NCI-H69 (cell line): ENCODE measurements around the gene IL34.

Experiments
- DNase-seq: peaks from one replicate; lab custom pipeline; 2025; lab: John Stamatoyannopoulos, UW

Gene IL34

DNA sequence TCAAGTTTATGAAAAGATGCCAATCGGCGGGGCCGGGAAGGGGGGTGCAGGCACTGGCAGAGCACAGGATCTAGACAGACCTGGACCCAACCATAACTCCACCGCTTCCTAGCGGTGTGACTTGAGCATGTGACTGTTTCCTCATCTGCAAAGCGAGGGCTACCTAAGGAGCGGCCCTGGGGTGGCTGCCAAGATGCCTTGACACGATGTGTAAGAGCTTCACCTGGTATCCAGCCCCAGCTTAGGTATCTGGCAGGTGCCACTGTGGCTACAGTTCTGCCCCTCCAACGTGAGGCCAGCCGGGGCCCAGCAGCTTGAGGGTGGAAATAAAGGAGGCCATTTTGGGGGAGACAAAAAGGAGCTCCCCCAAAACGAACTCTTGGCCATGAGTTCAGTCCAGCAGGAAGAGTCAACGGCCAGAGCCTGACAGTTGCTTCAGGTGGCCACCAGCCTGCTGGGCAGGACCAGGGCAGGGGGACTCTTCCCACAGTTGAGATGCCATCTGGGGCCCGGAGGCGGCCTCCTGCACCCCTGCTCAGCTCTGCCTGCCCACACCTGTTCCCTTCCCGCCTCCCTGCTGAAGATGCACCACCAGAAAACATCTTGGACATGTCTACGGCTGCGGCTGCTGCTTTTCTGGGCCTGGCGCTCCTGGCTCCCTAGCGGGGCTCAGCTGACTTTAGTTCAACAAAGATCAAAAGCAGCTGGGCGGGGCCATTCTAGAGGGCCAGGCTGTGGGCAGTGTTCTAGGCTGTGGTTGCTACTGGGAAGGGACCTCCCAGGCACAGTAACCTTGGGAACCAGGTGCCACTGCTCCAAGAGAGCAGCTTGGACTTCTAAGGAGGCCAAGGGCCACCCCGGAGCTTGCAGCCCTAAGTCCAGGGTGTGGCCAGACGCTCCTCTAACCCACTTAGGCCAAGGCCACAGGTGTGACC is 42.9 kb downstream of the IL34 start:
- DNase-seq, result no peak

DNA sequence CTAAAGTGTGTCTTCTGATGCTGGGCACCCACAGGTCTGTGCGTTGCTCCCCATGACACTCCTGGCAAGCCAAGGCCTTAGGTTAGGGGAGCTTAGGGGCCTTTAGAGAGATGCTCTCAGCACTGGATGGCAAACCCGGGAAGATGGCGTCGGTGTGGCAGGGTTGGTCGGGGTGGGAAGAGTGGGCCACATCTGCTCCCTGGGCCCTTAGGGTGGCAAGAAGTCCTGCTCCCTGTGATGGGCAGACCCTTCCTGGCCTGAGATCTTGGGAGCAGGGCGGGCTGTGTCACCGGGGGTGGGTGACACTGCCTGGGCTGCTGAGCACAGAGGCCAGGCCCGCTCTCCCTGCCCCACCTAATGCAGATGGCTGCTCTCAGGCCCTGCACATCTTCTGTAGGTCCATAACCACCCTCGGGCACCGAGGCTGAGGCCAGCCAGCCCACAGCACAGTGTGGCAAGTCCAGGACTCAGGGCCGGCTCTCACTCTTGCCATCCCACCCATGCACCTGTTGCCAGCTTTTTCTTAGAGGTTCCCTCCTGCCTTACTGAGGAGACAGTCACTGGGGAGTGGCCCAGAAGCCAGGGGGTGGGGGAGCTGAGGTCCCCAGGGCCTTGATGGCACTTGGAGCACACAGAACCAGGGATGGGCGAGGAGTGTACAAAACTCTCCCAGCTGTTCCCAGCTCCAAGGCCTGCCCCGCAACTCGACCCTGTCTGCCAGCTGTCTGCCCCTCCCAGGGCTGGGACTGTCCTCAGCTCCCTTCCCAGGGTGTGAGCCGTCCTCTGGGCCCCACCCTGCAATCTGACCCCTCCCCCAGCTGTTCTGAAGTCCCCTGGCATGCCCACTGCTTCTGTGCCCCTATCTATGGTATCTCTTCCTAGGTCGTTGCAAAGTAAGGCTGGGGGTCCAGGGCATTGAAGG is 43.9 kb downstream of the IL34 start:
- DNase-seq, result no peak

DNA sequence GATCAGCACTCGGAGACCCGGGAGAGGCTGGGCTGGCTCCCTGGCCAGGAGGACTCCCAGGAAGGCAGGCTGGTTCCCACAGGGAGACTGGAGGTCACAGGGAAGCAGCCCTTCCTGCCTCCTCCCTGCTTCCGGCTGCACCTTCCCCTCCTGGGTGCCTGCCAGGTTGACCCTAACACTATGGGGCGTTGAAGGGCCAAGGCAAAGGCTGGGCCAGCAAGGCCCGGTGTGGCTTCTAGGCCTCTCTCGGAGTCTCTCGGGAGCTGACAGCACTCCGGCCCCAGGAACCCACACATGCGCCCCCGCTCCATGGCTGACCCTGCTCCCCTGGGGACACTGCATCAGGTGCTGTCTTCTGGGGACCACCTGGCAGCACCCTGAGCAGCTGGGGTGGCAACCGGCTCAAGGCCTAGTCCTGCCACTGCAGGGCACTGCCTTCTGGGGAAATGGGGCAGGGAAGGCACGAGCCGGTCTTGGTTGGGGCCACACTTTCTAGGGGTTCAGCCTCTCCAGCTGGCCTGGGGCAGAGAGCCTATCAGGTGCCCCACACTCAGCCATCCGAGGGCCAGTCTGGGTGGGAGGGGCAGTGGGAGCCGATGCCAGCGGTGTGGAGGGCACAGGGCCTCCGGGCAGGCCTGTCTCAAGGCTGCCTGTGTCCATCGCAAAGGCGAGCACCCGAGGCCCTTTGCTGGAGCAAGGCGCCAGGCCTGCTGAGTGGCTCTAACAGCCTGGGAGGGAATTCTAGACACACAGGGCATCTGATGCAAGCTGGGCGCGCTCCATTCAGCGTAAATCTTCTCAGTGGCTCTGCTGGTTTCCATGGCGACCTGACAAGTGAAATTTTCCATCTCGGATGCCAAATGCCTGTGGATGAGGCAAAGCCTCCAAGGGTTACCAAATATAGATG is 45.1 kb downstream of the IL34 start:
- no peak for DNase-seq

DNA sequence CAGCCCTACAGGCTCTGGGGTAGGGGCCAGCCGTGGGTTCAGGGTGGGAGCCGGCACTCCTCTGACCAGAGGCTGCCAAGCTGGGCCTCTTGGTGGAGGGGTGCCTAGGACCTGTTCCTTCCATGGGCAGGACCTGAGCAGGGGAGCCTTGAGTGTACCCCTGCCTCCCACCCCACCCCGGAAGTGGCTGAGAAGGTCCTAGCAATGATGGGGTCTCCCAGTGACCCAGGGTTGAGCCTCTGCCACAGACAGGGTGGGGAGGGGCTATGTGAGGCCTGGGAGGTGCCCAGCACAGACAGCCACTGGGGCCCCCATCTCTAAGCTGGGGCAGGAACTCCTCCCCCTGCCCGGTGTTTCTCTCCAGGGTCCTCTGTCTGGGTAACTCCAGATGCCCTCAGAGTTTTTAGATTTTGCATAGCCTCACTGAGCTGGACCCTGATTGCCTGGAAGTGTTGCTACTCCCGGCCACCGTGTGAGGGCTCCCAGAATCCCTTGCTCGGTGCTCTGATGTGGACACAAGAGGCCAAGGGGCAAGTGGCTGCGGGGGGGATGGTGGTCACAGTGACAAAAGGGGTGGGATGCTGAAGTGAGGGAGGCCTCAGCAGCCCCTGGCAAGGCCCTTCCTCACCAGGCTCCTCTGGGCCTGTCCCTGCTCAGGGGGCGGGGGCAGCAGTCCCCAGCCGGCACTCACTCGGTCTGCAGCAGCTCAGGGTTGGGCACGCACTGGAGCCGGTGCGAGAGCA is 45.9 kb downstream of the IL34 start:
- DNase-seq, result no peak

DNA sequence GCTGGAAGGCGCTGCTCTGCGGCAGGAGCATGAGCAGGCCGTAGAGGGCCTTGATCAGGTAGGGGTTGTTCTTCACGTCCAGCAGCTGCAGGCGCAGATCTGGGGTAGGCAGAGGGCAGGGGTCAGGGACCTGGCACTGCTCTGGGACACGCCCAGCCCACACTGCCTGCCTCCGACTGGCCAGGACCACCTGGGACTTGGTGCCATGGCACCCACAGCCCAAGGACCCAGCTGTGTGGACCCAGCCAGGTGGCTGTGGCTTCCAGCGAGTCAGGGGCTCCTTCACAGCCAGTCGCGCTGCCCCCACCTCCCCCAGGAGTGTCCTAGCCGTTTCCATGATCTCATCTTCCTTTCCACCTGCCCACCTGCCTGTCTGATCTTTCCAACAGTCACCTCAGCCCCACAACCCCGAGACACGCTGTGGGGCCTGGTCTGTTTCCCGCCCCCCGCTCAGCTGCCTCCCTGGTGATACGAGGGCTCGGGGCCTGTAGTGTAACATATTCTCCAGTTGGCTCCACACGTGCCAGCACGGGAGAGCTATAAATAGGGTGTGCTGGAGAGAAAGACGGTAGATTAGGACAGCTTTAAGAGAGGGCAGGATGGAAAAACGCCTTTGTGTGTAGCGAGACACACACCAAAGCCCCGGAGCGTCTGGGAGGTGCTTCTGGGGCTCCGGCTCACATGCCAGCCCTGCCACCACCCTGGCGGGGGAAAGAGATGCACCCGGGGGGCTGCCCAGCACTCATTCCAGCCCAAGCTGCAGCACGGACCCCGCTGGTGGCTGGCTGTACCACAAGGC is 46.7 kb downstream of the IL34 start:
- no peak for DNase-seq

DNA sequence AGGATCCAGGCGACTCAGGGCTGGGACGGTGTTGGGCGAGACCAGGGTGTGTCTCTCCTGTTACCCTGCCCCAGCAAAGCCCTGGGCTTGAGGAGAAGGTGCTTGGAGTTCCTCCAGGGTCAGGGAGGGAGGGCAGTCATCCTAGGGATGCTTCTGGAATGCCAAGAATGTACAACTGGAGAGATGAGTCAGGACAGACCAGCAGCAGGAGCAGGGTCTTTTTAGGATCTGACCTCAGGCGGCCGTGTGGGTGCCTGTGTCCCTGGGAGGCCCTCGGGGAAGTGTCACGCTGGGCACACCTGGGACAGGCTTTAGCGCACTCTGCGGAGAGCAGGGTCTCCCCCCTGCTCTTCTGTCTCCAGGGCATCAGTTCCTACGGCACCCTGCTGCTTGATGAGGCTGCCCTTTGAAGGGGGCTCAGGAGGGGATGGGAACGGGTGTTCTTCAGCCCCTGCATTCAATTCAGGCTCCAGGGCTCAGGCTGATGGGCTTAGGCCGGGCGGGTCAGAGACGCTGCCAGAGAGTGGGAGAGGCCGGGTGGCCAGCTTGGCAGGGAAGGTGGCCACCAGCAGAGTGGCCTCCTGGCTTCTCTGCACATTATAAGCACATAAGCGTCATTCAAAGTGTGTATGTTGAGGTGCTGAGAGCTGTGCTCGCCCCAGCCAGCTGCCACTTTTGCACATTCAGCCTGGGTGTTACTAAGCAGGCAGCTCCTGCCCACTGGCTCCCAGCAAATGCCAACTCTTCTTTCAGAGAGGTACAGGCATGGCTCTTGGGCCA is 47.9 kb downstream of the IL34 start:
- no peak for DNase-seq

DNA sequence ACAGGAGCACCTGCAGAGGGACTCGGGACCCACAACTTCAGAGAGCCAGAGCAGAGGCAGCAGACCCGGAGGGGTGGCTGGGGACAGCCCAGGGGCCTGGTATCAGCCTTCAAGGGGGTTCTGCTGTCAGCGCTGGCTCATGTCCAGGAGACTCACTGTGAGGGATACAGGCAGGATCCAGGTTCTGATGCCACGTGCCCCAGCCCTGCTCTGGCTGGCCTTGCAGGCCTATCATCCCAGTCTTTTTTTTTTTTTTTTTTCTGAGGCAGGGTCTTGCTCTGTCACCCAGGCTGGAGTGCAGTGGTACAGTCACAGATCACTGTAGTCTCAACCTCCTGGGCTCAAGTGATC is 48.5 kb downstream of the IL34 start:
- no peak for DNase-seq

DNA sequence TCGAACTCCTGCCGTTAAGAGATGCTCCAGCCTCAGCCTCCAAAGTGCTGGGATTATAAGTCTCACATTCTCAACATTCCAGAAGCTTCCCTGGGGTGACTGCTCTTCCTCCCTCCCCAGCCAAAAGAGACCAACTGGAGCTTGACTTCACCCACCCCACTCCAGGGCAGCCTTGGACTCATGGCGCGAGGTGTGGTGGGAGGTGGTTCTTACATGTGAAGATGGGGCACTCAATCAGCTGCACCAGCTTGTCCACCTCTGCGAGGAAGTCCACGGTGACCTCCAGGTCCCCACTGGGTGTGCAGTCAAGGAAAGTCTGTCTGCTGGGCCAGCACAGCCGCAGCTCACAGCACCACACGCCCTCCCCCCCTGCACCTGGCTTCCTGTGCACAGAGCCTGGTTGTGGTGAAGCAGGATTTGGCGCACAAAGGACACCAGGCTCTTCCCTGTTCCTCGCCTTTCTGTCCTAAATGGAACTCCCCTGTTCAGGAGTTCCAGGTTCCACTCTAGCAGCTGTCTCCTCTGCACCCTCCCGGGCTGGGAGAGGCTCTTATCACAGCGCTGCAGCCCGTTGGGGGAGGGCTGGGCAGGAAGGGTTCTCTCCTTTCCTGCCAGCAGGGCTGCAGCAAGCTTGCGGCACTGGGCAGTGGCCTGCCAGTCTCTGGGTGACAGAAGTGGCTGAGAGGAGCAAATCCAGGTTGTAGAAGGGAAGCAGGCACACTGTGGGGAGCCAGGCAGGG is 49.1 kb downstream of the IL34 start:
- DNase-seq, result peak; percentile 42

DNA sequence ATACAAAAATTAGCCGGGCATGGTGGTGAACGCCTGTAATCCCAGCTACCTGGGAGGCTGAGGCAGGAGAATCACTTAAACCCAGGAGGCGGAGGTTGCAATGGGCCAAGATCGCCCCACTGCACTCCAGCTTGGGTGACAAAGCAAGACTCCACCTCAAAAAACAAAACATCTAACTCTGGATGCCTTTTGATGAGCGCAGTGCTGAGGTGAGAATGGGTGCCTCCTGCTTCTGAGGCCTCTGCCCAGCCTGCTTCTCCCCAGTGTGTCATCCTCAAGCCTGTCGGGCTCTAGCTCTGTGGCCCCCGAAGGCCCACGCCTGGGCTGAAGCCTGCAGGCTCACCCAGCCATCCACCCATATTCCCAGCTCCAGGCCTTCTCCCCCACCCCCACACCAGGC is 50.0 kb downstream of the IL34 start:
- DNase-seq, result no peak

DNA sequence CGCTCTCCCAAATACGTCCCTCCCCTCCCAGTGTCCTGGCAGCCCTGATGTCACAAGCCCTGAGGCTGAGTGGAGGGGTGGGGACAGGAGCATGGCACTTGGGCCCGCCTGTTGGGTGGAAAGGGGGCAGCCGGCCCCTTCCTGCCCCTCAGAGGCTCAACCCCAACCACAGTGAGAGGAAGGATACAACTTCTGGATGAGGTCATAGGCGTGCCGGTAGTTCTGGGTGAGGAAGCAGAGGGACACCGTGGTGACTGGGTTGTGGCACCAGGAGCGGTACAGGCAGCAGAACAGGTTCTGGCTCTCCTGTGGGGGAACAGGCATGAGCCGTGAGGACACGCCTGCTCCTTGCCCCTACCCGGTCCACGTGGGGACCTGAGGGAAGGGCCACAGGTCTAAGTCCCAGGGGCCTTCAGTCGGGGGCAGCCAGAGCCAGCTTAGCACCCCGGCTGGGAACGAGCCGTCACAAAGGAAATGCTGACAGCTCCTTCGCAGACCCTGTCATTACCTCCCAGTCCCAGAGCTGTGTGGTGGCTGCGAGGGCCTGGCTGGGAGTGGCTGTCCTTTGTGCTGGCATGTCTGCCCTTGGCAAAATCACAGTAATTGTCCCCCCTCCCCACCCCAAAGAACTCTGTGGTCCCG is 50.7 kb downstream of the IL34 start:
- peak; percentile 56 for DNase-seq

DNA sequence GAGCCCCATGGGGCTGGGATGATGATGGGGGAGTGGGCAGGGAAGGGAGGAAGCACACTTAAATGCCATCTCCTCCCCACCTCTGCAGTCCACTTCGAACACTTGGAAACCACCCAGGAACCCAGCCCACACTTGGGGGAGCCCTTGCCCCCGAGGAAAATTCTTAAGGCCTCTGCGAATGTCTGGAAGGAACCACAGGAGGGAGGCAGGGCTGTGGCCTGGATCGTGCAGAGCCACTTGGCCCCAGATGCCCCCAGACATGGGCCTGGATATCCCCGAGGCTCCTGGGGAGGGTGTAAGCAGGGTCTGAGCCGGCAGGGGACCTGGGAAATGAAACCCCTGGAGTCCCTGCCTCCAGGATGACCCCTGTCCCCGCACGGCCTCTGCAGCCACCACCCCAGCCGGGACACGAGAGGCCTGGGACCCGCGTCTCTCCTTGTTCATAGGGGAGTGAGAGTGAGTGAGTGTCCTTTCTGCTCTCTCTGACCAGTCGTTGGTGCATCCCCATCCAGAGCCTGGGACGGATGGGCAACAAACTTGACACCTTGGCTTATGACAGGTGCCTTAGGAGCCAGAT is 51.3 kb downstream of the IL34 start:
- DNase-seq, result no peak

DNA sequence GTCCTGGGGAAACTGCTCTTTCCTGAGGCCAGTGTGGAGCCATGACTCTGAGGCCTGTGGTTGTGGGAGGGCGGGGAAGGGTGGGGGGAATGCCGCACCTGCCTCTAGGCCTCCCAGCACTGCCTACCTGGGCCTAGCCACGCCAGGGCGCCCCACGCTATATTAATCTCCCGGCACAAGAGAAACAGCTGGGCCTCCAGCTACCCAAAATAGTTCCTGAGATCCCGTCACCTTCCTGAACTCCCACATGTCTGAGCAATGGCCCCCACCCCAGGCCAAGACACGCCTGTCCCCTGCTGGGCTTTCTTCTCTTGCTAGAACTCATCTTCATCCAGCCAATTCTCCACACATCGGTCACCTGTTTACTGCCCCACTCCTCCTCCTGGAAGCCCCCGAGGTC is 52.5 kb downstream of the IL34 start:
- no peak for DNase-seq

DNA sequence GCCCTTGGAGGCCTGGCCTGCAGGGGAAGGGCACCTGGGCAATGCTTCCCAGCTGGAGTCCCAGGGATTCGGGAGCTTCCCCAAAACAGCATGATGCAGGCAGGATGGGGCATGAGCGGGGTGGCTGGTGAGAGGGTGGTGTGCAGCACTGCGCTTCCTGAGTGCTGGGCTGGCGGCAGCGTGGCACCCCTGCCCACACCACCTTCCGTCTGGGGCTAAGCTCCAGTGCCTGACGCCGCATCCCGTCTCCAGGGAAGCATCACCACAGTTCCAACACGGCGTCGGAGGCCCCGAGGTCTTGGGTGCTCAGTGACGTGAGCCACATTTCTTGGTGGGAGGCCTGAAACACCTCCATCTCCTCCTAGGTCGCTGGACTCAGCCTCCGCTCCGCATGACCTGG is 53.3 kb downstream of the IL34 start:
- no peak for DNase-seq

DNA sequence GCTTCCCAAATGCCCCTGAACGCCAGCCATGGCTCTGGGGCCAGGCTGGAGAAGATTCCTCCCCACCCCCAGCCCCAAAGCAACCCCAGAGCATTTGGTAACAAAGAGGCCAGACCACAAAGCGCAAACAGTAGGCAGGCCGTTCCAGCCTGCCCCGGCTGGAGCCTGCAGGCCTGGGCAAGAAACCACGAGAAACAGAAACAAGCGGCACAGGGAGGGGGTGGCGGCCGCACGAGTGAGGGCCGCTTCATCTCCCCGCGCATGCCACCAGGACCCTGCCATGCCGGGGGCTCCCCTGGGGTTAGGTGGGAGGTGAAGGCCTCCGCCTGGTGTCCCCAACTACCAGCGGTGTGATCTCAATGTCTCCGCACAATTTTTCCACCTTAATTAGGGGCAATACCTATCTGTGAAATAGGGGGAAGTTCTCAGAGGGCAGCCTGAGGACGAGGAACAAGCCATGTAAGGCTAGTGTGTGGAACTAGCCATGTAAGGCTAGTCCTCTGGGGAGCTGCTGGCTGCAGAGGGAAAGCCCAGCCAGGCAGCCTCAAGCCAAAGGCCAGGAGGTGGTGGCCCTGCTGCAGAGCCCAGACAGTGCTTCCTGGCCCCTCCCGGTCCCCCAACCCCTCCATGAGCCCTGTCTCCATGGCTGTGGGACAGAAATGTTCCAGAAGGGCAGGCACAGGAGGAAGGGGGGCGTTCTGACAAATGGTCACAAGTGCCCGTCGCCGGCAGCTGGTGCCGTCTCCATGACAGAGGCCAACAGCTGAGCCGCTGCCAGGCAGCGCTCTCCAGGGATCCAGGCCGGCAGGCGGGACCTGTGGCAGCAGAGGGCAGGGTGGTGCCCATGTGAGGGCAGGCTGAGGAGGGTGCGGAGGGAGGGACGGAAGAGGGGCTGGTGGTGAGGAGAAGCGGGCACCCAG is 54.0 kb downstream of the IL34 start:
- DNase-seq, result peak; percentile 78

DNA sequence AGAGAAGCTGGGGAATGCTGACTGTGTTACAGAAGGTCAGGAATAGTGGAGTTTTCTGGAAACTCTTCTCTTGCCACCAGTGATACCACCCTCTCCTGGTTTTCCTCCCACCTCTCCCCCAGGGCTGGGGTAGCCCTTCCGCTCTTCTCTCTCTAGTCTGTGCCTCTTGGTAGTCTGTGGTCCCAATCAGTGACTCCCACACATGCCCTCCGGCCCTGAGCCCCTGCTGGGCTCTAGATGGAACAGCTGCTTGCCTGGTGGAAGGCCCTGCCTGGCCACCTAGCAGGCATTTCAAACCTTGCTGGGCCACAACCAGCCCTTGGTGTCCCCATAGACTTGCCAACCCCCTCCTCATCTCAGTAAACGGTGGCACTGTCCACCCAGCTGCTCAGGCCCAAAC is 54.7 kb downstream of the IL34 start:
- peak; percentile 56 for DNase-seq

DNA sequence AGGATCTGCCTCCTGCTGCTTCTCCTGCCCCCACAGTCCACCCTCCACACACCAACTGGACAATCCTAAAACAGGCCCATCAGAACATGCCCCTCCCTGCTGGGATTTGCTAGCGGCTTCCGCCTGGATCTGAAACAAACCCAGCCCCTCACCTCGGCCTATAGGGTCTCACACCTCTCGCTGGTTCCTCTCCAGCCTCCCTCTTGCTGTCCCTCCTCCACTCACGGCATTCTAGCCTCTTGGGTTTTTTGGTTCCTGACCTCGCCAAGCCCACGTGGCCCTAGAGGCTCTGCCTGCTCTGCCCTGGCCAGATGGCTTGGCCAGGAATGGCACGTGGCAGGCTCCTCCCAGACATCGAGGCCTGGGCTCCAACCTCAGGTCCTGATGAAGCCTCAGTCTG is 55.2 kb downstream of the IL34 start:
- DNase-seq, result no peak

DNA sequence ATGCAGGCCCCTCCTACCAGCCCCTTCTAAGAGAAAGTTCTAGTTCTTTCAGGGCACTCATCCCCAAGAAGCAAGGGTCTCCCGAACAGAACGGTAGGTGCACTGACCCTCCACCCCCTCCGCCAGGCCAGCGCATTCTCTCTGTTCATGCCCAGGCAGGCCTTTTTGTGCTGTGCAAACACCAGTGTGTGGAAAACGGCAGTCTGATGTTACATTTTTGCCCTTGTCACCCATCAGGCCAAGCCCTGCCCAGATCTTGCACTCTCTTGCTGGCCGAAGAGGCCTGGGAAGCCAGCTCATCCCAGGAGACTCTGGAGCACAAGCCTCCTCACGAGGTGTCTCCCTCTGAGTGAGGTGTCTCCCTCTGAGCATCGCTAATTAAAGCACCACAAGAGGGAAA is 55.6 kb downstream of the IL34 start:
- peak; percentile 36 for DNase-seq
